WTC11 (cell line): ENCODE results near the gene FAM171A1.

Experiments
- ATF2 ChIP-seq: sonication (generic); formaldehyde crosslinking; IDR thresholded peaks from 2 replicates; pipeline ENCODE4 v1.8.1; 2022; ENCODE audit warnings: low read depth, missing genetic modification reagents, borderline replicate concordance
- ATF6 ChIP-seq: sonication (generic); formaldehyde crosslinking; IDR thresholded peaks from 2 replicates; pipeline ENCODE4 v1.8.1; 2023; ENCODE audit warnings: mild to moderate bottlenecking, missing genetic modification reagents
- CTCF ChIP-seq: fragments of 200-600 bp; IDR thresholded peaks from 2 replicates; pipeline ENCODE4 v1.8.0; 2022; ENCODE audit warnings: antibody characterized with exemption
- E2F4 ChIP-seq: sonication (generic); formaldehyde crosslinking; IDR thresholded peaks from 2 replicates; pipeline ENCODE4 v1.8.1; 2022; ENCODE audit warnings: low read depth, mild to moderate bottlenecking, moderate library complexity, missing genetic modification reagents, borderline replicate concordance
- KAT7 ChIP-seq: sonication (generic); formaldehyde crosslinking; IDR thresholded peaks from 2 replicates; pipeline ENCODE4 v1.8.1; 2023; ENCODE audit warnings: missing genetic modification reagents, mild to moderate bottlenecking, borderline replicate concordance
- MAX ChIP-seq: sonication (generic); formaldehyde crosslinking; IDR thresholded peaks from 2 replicates; pipeline ENCODE4 v1.8.0; 2022; ENCODE audit warnings: mild to moderate bottlenecking, missing genetic modification reagents
- NR1H2 ChIP-seq: sonication (generic); formaldehyde crosslinking; IDR thresholded peaks from 2 replicates; pipeline ENCODE4 v1.9.0; 2021; ENCODE audit warnings: mild to moderate bottlenecking, moderate library complexity, missing genetic modification reagents
- NR3C1 ChIP-seq: sonication (generic); formaldehyde crosslinking; conservative IDR thresholded peaks from 2 replicates; pipeline ENCODE4 v1.8.1; 2023; ENCODE audit warnings: low read depth, mild to moderate bottlenecking, missing genetic modification reagents
- SOX15 ChIP-seq: fragments of 250-450 bp; sonication (Bioruptor Pico); IDR thresholded peaks from 2 replicates; pipeline ENCODE4 v1.9.0; 2021; ENCODE audit warnings: mild to moderate bottlenecking
- SP1 ChIP-seq: sonication (generic); formaldehyde crosslinking; conservative IDR thresholded peaks from 2 replicates; pipeline ENCODE4 v1.8.1; 2022; ENCODE audit warnings: missing genetic modification reagents
- TEAD4 ChIP-seq: sonication (generic); formaldehyde crosslinking; IDR thresholded peaks from 2 replicates; pipeline ENCODE4 v1.8.0; 2022; ENCODE audit warnings: mild to moderate bottlenecking, missing genetic modification reagents
- ZBTB43 ChIP-seq: sonication (generic); formaldehyde crosslinking; IDR thresholded peaks from 2 replicates; pipeline ENCODE4 v1.8.1; 2023; ENCODE audit warnings: mild to moderate bottlenecking, missing genetic modification reagents
- ZNF263 ChIP-seq: sonication (generic); formaldehyde crosslinking; IDR thresholded peaks from 2 replicates; pipeline ENCODE4 v1.8.1; 2022; ENCODE audit warnings: low read depth, mild to moderate bottlenecking, moderate library complexity, missing genetic modification reagents
- ZNF396 ChIP-seq: fragments of 250-450 bp; sonication (Bioruptor Pico); IDR thresholded peaks from 2 replicates; pipeline ENCODE4 v1.8.0; 2021; ENCODE audit warnings: mild to moderate bottlenecking, moderate library complexity, borderline replicate concordance

- TF ChIP-seq NR3C1 (no peak), CTCF (no peak), KAT7 (CRISPR knock-in tag) (no peak), SP1 (CRISPR knock-in tag) (no peak), E2F4 (CRISPR knock-in tag) (no peak), MAX (CRISPR knock-in tag) (no peak), SOX15 (CRISPR knock-in tag) (no peak), ATF6 (CRISPR knock-in tag) (no peak), ATF2 (CRISPR knock-in tag) (no peak), ZBTB43 (CRISPR knock-in tag) (no peak), TEAD4 (CRISPR knock-in tag) (no peak), ZNF263 (CRISPR knock-in tag) (no peak), NR1H2 (no peak), ZNF396 (CRISPR knock-in tag) (no peak)
Measured at GRCh38 chr10:15169555-15170401, 201.3 kb downstream of the FAM171A1 start.
